Cardiac septum (tissue), 1 donor: Measurements from ENCODE around the gene CDC42EP1. TPM values are rescaled to one million over a fixed set of nuclear protein-coding genes. Genes with fewer than 3 reads are reported as not detected.
A peak's percentile ranks its signal among the peaks of the same experiment; 100 is the strongest.

Experiments
- DNase-seq: peaks from one replicate; pipeline ENCODE4 v3.0.0-alpha.2; 2020; ENCODE audit warnings: low spot score
- intact Hi-C: fragments of 100-400 bp; cut with DNase I; formaldehyde crosslinking; loops from one replicate; pipeline ENCODE4 v1.14.0; 2022
- total RNA-seq: library from RNA; stranded (reverse); fragmentation: NEBNext Ultra II Directional; extraction: Animal tissue kit (Norgen Biotek cat#: 25700); gene quantifications from one replicate; pipeline ENCODE4 v1.2.1, GENCODE V29; 2021
- donor health status: DM: no; HTN: no; CAD: no.

Gene CDC42EP1
- total RNA-seq, 1 donor from 2014 or later, result 18.8 TPM

DNA sequence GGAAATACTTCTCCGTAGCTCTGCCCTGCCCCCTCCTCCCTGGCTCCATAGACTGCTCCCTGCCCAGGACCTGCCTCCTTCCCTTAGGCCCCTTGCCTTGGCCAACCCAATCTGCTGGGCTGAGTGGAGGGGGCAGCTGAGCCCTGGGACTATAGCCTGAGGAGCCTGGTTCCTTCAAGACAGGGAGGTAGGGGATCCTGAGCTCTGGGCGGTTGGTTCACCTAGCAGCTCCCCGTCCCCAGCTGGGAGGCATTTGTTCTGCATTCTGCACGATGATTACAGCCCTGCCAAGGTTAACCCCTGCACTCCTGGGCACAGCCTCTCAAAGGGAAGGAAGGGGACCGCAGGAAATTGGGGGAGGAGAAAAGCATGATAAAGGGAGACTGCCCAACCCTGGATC lies 3.6 kb upstream of the CDC42EP1 start:
- DNase-seq, result no peak
- intact Hi-C loops, result no loop called here

DNA sequence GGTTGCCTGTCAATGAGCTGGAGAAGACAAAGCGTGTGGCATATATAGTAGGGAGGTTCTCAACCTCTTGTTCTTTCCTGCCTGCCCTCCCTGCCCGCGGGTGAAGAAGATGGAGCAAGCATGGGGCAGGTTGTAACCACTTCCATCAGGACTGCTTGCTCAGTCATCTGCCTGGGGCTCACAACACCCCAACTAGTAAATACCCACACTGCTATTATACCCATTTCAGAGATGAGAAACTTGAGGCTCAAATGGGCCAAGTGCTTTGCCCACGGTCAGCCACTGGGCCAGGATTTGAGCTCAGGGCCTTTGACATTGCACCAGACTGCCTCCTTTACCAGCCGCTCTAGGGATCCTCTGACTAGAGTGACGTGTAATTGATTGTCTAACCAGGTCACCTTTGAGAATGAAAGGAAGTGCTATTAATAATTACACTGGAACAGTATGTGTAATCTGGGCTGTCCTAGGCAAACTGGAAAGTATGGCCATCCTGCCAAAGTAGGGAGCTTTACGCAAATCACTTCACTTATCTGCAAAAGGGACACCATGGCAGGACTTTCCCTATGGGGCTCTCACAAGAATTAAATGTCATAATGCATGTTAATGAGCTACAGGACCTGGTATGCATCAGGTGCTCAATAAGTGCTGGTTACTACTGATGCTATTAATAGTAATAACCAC lies 2.8 kb upstream of the CDC42EP1 start:
- intact Hi-C loops, result no loop called here
- DNase-seq, result no peak

DNA sequence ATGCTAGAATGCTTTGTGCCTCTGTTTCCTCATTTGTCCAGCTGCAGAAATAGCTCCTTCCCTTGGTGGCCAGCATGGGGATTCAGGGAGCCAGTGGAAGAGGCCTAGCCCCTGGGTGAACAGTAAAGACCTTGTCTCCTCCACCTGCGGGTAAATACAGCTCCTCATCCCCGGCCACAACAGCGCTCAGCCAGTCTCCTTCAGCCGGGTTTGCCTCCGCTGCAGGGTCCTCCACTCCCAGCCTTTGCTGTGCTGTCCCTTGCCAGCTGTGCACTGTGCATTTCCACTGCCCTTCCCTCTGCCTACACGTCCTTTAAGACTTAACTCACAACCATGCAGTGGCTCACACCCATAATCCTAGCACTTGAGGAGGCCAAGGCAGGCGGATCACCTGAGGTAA lies 1.5 kb upstream of the CDC42EP1 start:
- intact Hi-C loops, result no loop called here

DNA sequence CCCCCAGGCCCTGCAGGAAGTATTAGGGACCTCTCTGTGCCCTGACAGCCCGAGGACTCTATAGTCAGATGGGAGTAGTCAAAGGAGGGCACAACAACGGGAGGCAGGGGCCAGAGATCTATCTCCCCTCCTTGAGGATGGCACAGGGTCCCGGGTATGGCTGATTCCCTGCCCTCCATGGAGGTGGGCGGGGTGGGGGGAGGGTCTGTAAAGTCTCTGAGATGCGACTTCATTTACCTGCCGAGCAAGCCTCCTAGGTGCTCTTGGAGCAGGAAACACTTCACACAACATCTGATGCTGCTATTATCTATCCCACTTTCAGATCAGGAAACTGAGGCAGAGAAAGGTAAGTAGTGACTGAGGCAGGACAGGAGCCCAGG lies 769 bp upstream of the CDC42EP1 start:
- DNase-seq, result no peak
- intact Hi-C loops, result no loop called here

More for the DNA sequence above, 1.5 kb upstream of the CDC42EP1 start:
- no peak for DNase-seq

DNA sequence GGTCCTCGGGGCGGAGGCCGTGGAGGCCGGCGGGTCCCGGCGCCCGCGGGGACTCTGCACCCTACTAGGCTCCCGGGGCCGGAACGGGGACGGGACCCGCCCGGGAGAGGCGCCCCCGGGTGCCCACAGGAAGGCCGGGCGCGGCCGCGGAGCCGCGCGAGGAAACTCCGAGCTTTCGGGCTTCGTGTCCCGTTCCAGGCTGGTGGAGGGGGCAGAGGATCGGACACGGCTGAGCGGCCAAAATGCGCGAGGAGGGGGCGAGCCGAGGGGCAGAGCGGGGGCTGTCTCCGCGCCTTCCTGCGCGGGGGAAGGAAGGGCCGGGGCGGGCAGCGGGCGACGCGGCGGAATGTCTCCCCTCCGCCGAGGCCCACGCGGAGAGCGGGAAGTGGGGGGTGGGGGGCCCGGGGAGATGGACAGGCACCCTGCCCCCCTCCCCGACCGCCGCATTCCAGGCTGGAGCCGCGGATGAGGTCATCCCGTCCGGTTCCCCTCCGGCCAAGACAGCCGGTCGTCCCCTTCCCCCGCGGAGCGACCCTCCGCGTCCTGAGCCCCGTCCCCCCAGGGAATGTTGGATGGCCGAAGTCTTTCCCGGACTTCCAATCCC lies 430 bp downstream of the CDC42EP1 start:
- no peak for DNase-seq
- intact Hi-C loops, result loop anchor here (1.0 to 5.0 kb wide), 3 partner anchors 14 to 47 kb away; partner anchors contain the start of gene GGA1

DNA sequence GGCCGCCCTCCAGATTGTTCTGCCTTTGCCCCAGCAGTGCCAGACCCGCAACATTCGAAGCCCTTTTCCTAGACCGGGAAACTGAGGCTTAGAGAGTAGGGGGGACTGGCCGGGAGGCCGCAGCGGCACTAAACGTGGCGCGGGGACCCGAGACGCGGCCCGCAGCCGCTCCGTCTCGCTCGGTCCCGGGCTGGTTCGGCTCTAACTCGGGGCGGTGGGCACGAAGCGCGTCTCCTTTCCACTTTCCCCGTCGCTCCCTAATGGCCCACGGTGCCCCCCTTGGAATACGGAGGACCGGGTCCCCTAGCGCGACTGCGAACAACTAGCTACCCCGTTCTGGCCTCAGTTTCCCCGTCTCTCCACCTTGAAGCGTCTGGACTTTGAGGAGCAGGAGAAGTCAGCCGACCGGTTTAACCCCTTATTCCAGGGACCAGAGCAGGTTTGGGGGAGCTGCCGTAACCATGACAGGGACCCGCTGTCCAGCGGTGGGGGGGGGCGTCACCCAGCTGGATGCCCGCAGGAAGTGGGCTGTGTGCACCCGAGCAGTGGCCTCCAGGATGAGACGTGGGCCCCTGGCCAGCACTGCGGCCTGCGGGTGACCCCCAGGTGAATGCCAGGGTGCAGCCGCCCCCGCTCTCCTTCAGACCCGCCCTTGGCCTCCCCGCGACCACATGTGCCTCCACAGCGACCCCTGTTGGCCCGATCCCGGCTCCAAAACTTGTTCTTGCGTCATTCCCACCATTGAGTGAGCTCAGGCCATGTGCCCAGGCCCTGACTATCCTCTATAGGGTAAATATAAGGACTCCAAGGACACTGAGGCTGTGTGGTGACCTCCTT lies 1.1 kb downstream of the CDC42EP1 start:
- peak; percentile 93 for DNase-seq
- intact Hi-C loops, result loop anchor here (2.0 to 5.0 kb wide), 2 partner anchors 15 to 46 kb away; partner anchors contain the start of gene GGA1

DNA sequence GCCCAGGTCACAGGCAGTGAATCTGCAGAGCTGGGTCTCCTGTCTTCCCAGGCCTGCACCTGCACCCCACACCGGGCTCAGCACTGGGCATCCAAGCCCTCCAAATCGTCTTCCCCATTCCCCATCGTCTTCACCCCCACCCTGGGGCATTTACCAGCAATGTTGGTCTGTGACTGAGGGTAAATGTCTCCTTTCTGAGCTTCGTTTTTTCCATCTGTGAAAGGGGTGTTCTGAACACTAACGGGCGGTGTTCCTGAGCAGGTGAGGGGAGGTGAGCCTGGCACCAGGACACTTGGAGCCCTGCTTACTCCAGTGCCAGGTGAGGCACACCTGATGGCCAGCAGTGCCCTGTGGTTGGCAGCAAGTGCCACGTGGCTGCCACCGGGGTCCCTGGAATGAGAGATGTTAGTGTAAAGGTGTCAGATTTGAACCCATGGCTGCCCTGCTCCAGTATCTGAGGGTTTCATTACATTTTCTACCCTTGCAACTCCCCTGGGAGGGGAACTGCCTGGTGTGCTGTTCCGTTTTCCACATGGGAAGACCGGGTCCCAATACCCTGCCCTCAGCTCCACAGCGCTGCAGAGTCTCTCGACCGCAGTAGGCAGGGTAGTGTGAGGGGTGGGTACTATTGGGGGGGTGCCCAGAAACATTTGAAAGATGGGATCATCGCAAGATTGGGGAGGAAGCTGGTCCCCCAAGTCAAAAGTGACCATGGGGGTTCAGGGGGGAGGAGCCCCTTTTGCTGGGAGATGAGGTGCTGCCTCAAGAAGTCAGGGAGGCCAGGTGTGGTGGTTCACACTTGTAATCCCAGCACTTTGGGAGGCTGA lies 2.0 kb downstream of the CDC42EP1 start:
- no peak for DNase-seq
- intact Hi-C loops, result loop anchor here (5.0 kb wide), 1 partner anchor 45 kb away; the partner anchor contains the start of gene GGA1

DNA sequence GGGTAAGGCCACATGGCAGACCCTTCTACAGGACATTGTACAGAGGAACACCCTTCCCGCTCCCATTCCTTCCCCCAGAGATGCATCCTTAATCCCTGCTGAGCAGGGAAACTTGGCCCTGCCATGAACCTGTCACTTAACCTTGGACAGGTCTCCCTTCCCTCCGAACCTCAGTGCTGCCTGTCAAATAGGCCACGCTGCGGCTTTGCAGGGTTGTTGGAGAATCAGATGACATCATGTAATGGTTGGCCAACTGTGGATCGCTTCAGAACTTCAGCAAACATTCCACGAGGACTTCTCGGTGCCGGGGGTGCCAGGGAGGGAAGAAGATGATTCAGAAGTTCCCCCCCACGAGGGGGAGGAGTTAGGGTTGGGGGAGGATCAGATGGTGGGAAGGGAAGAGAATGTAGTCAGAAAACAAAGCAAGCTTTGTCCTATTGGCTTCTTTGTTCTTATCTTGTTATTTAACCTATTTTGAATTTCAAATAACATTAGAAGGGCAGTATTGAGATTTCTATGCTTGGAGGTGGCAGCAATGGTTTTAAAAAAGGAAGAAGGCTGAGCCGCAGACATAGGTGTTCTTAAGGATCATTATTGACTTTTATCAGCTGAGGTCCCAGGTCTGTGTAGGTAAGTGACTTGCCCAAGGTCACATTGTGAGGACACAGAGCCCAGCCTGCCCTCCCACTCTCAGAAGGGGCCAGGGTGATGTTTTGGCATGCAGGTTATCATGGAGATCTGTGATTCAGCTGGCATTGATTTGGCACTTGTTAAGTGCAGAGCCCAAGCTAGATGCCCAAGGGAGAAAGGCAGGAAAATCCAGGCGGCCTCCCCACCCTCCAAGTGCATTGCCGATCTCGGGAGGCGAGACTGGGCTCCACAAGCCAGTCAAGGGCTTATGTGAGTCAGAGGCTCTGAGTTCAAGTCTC lies 3.1 kb downstream of the CDC42EP1 start:
- intact Hi-C loops, result loop anchor here (5.0 kb wide), 1 partner anchor 44 kb away; the partner anchor contains the start of gene GGA1
- no peak for DNase-seq

DNA sequence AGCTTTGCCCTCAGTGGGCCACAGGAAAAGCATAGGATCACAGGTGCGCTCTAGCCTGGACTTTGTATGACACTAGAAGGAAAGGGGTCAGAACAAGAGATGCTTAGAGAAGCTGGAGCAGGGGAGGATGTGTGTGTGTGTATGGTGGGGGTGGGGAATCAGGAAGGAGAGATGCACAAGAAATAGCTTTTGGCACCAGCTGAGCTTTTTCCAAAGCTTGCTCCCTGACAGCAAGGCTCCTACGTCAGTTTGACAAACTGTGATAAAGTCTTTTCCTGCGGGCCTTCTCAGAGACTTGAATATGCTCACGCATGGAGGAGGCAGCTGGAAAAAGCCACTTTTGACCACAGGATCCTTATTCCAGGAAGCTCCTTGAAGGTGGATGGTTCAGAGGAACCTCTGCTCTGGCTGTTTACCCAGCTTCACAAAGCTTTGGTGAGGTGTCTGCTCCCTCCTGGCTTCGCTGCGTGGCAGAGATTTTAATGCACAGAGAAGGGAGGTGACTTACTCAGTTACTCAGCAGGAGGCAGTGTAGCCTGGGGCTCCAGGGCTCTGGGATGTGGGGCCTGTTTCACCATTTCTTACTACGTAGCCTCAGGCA lies 3.9 kb downstream of the CDC42EP1 start:
- no peak for DNase-seq
- intact Hi-C loops, result loop anchor here (5.0 kb wide), 1 partner anchor 43 kb away; the partner anchor contains the start of gene GGA1

DNA sequence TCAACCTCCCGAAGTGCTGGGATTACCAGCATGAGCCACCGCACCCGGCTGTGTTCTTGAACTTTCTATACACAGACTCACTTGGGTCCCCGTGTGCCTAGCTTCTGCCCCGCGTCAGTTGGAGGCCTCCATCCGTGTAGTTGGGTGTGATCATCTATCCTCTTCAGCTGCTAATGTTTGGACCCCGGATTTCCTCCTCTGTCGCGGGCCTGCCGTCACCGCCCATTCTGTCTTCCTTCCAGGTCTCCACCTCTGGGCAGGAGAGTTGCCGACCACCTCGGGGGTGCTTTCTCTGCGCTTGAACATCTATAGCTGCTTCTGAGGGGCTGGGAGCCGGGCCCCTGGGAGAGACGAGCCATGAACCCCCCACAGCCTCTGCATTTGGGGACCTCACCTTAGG lies 5.5 kb downstream of the CDC42EP1 start:
- intact Hi-C loops, result loop anchor here (2.0 kb wide), 1 partner anchor 27 kb away; no protein-coding TSS in a partner anchor
- DNase-seq, result no peak

DNA sequence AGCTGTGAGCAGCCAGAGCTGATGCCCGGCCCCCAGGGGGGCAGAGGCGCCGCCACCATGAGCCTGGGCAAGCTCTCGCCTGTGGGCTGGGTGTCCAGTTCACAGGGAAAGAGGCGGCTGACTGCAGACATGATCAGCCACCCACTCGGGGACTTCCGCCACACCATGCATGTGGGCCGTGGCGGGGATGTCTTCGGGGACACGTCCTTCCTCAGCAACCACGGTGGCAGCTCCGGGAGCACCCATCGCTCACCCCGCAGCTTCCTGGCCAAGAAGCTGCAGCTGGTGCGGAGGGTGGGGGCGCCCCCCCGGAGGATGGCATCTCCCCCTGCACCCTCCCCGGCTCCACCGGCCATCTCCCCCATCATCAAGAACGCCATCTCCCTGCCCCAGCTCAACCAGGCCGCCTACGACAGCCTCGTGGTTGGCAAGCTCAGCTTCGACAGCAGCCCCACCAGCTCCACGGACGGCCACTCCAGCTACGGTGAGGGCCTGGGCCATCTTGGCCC lies 6.1 kb downstream of the CDC42EP1 start:
- intact Hi-C loops, result loop anchor here (2.0 kb wide), 1 partner anchor 28 kb away; no protein-coding TSS in a partner anchor

DNA sequence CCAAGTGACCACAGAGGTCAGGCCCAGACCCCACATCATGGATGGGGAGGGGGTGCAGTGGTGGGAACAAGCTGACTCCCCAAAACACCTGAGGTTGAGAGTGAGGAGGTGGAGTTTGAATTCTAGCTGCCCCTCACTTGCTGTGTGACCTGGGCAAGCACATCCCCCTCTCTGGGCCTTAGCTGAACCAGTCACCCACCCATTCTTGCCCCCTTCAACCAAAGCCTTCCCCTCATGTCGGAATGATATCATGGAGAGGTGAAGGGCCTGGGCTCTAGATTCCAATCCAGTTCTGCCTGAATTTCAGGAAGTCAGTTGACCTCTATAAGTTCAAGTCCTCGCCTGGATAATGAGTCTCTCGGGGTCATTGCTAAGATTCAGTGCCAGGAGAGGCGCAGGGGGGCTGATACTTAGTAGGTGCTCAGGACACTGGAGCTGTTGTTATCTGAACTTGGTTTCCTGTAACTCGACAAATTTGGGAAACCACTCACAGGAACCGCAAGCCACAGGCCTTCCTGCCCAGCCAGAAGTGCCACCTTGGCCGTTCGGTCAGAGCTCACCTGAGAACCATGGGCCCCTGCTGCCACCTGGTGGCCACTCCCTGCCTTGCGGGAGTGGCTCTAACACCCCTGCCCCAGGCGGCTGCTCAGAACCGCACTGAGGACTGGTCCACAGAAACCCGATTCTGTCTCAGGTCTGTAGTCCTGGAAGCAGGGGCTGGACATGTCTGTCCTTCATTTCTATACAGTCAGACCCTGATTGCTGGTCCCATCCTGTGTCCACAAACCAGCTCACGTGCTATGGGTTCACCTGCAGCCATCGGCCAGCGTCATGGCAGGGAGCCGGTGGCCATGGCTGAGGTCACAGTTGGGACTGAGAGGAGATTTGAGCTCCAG lies 6.9 kb downstream of the CDC42EP1 start:
- intact Hi-C loops, result loop anchor here (2.0 kb wide), 1 partner anchor 28 kb away; no protein-coding TSS in a partner anchor
- DNase-seq, result peak; percentile 95

More for the DNA sequence above, 6.1 kb downstream of the CDC42EP1 start:
- no peak for DNase-seq

DNA sequence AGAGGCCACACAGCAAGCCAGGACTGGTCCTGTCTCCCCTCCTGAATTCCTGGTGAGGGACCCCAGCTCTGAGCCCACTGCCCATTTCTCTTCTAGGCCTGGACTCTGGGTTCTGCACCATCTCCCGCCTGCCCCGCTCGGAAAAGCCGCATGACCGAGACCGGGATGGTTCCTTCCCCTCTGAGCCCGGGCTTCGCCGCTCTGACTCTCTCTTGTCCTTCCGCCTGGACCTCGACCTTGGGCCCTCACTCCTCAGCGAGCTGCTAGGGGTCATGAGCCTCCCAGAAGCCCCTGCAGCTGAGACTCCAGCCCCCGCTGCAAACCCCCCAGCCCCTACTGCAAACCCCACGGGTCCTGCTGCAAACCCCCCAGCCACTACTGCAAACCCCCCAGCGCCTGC lies 7.7 kb downstream of the CDC42EP1 start:
- DNase-seq, result no peak
- intact Hi-C loops, result no loop called here

DNA sequence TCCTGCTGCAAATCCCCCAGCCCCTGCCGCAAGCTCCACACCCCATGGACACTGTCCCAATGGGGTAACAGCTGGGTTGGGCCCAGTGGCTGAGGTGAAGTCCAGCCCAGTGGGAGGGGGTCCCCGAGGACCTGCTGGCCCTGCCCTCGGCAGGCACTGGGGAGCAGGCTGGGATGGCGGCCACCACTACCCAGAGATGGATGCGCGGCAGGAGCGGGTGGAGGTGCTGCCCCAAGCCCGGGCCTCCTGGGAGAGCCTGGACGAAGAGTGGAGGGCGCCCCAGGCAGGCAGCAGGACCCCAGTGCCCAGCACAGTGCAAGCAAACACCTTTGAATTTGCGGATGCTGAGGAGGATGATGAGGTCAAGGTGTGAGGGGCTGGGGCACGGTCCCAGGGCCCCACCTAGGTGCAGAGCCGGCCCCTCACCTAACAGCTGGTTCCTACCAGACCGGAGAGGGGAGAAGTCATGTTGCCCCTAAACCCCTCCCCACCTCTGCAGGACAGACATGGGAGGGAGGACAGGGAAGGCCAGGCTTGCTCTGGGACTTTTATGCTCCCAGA lies 8.2 kb downstream of the CDC42EP1 start:
- intact Hi-C loops, result no loop called here
- DNase-seq, result no peak

DNA sequence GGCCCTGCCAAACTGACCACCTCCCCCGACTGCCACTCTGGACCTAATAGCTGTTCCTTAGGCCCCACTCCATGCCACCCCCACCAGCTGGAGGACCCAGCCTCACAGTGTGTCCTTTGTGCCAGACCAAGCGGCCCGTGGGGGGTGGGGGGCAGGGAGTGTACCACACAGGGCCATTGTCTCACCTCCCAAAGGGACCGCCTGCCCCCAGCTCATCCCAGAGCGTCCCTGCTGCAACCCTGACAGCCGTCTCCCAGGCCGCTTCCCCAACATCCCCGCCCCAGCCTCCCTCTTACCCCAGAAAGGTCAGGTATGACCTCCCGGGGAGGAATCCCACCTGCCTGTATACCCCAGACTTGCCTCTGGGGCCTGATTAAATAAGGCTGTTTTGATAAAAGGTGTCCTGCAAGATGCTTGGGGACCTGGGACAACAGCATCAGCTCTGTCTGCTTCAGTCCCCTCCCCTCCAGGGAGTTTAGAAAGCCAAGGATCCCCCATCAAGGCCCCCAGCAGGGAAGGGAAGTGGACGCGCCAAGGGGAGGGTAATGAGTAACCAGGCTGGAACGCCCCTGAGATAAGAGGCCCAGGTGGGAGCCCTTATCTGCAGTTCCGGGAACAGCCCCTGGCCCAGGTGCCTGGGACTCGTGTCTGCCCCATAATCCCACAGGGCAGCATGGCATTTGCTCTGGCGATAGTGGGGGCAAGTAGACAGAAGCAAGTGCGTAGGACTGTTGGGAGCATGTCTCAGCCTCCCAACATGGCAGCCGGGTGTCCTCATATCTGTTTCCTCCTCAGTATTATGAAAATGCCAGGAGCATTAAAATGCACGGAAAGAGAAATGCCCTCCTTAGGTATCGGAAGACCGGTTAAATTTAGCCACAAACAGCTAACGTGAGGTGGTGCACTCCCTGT lies 9.0 kb downstream of the CDC42EP1 start:
- intact Hi-C loops, result no loop called here

More for the DNA sequence above, 9.0 kb downstream of the CDC42EP1 start:
- no peak for DNase-seq
